OCI-LY7 (cell line): ENCODE results near the gene CHPT1. TPM values are rescaled to one million over a fixed set of nuclear protein-coding genes. Genes with fewer than 3 reads are reported as not detected.

Experiments
- BruUV-seq: library from RNA; stranded (reverse); fragments of 400-500 nt; replicated peaks from 2 replicates; lab custom pipeline; 2021; lab: Mats Ljungman, UMichigan
- CTCF ChIA-PET: fragments of 300-600 bp; sonication (Branson Sonifier 250); formaldehyde crosslinking; loops from one replicate; lab custom pipeline; 2022; ENCODE audit warnings: antibody characterized with exemption; ENCODE audit not compliant: unreplicated experiment; lab: Charles Lee
- POLR2A ChIA-PET: fragments of 300-600 bp; sonication (Branson Sonifier 250); formaldehyde crosslinking; loops from one replicate; lab custom pipeline; 2022; ENCODE audit warnings: antibody characterized with exemption; lab: Charles Lee
- DNase-seq: peaks from one replicate; pipeline ENCODE4 v3.0.0-alpha.2; 2015; ENCODE audit warnings: low spot score
- H2AFZ ChIP-seq: fragments of 200-600 bp; sonication (generic), shearing (Covaris generic); 2 replicates; pipeline ENCODE4 v1.6.1; 2014; ENCODE audit warnings: mild to moderate bottlenecking, antibody characterized with exemption, low read length, moderate library complexity
- H3K27ac ChIP-seq: fragments of 200-600 bp; sonication (generic); 2 replicates; pipeline ENCODE4 v1.5.1; 2014; ENCODE audit warnings: mixed run types, low read depth, mild to moderate bottlenecking, moderate library complexity, low read length, inconsistent platforms; ENCODE audit not compliant: poor library complexity, severe bottlenecking
- H3K36me3 ChIP-seq: fragments of 200-600 bp; sonication (generic); 2 replicates; pipeline ENCODE4 v1.6.1; 2014; ENCODE audit warnings: mild to moderate bottlenecking, antibody characterized with exemption, low read length, moderate library complexity, mixed read lengths; ENCODE audit not compliant: insufficient read depth
- H3K4me1 ChIP-seq: fragments of 200-600 bp; sonication (generic); 2 replicates; pipeline ENCODE4 v1.5.1; 2014; ENCODE audit warnings: mild to moderate bottlenecking, low read length; ENCODE audit not compliant: insufficient read depth, poor library complexity, severe bottlenecking
- H3K4me2 ChIP-seq: fragments of 200-600 bp; sonication (generic); 2 replicates; pipeline ENCODE4 v1.6.1; 2014; ENCODE audit warnings: mild to moderate bottlenecking, low read length
- H3K4me3 ChIP-seq: fragments of 200-600 bp; sonication (generic); 2 replicates; pipeline ENCODE4 v1.5.1; 2014; ENCODE audit warnings: mild to moderate bottlenecking, low read depth, low read length; ENCODE audit not compliant: poor library complexity, severe bottlenecking
- H3K79me2 ChIP-seq: fragments of 200-600 bp; sonication (generic); 2 replicates; pipeline ENCODE4 v1.6.1; 2016; ENCODE audit warnings: low read depth, mild to moderate bottlenecking, low read length, moderate library complexity, mixed read lengths; ENCODE audit not compliant: insufficient read depth
- H3K9me2 ChIP-seq: fragments of 200-600 bp; sonication (generic); 2 replicates; pipeline ENCODE4 v1.6.1; 2016; ENCODE audit warnings: mild to moderate bottlenecking, low read length, mixed read lengths; ENCODE audit not compliant: insufficient read depth
- H3K9me3 ChIP-seq: fragments of 200-600 bp; sonication (generic); 2 replicates; pipeline ENCODE4 v1.6.1; 2014; ENCODE audit warnings: mild to moderate bottlenecking, mixed run types, low read length, mixed read lengths
- H4K20me1 ChIP-seq: fragments of 200-600 bp; sonication (generic); 2 replicates; pipeline ENCODE4 v1.6.1; 2014; ENCODE audit warnings: mild to moderate bottlenecking, antibody characterized with exemption, low read length, moderate library complexity, mixed read lengths; ENCODE audit not compliant: insufficient read depth
- EZH2phosphoT487 ChIP-seq: fragments of 200-600 bp; sonication (generic); IDR thresholded peaks from 2 replicates; pipeline ENCODE4 v1.6.1; 2018; ENCODE audit warnings: low read depth, borderline replicate concordance, mild to moderate bottlenecking, mixed run types, antibody characterized with exemption, low read length, moderate library complexity, mixed read lengths
- intact Hi-C: fragments of 100-400 bp; cut with micrococcal nuclease; formaldehyde crosslinking; loops from one replicate; pipeline ENCODE4 v1.10.0; 2022; ENCODE audit not compliant: unreplicated experiment
- total RNA-seq, 2 experiments: library from RNA; depleted of rRNA in 1 of 2; stranded (reverse); fragments of >200 nt in 1 of 2; shearing (Covaris generic) in 1 of 2; gene quantifications; 2 replicates each; pipeline ENCODE4 v1.2.3, GENCODE V29; 2014 to 2022
- TF ChIP-seq, protein P1 (sequence below): fragments of 200-600 bp; sonication (generic); conservative IDR thresholded peaks from 2 replicates; pipeline ENCODE4 v1.5.1; 2014; ENCODE audit warnings: mild to moderate bottlenecking, antibody characterized with exemption, low read length, moderate library complexity, mixed read lengths

Gene CHPT1
- total RNA-seq, 2 experiments from 2014 or later = 44.3 to 56.6 TPM

DNA sequence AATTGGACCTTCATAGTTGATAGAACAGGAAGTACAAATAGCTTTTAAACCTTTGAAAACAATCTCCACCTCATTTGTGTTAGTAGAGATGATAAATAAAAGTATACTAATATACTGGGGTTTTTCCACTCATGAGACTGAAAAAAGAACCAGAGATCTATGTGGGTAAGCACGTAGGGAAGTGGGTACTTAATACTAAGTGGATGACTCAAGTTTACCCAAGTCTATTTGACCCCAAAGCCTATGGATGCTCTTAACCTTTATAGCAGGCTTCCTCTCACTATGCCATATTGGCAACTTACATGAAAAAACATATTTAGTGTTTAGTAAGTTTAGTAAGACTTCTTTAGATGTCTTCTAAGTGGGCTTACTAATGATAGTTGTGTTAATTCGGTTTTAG is 49.2 kb upstream of the CHPT1 start:
- H3K9me2 ChIP-seq = no peaks in the 10 kb centered on the region
- TF ChIP-seq, protein P1, sequence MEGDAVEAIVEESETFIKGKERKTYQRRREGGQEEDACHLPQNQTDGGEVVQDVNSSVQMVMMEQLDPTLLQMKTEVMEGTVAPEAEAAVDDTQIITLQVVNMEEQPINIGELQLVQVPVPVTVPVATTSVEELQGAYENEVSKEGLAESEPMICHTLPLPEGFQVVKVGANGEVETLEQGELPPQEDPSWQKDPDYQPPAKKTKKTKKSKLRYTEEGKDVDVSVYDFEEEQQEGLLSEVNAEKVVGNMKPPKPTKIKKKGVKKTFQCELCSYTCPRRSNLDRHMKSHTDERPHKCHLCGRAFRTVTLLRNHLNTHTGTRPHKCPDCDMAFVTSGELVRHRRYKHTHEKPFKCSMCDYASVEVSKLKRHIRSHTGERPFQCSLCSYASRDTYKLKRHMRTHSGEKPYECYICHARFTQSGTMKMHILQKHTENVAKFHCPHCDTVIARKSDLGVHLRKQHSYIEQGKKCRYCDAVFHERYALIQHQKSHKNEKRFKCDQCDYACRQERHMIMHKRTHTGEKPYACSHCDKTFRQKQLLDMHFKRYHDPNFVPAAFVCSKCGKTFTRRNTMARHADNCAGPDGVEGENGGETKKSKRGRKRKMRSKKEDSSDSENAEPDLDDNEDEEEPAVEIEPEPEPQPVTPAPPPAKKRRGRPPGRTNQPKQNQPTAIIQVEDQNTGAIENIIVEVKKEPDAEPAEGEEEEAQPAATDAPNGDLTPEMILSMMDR = no peak
- no peaks in the 10 kb centered on the region for H3K36me3 ChIP-seq
- no peaks in the 10 kb centered on the region for H3K4me1 ChIP-seq
- BruUV-seq = no TSS peak
- H3K9me3 ChIP-seq = no peaks in the 10 kb centered on the region
- H3K79me2 ChIP-seq = no peaks in the 10 kb centered on the region
- no peak overlapping the region for H3K4me3 ChIP-seq
- H4K20me1 ChIP-seq = no peaks in the 10 kb centered on the region
- ChIA-PET CTCF (no interaction called here), POLR2A (no interaction called here)
- H3K27ac ChIP-seq = no peak overlapping the region
- DNase-seq = no peak
- intact Hi-C loops = no loop called here
- H3K4me2 ChIP-seq = no peak overlapping the region
- H2AFZ ChIP-seq = no peak overlapping the region

DNA sequence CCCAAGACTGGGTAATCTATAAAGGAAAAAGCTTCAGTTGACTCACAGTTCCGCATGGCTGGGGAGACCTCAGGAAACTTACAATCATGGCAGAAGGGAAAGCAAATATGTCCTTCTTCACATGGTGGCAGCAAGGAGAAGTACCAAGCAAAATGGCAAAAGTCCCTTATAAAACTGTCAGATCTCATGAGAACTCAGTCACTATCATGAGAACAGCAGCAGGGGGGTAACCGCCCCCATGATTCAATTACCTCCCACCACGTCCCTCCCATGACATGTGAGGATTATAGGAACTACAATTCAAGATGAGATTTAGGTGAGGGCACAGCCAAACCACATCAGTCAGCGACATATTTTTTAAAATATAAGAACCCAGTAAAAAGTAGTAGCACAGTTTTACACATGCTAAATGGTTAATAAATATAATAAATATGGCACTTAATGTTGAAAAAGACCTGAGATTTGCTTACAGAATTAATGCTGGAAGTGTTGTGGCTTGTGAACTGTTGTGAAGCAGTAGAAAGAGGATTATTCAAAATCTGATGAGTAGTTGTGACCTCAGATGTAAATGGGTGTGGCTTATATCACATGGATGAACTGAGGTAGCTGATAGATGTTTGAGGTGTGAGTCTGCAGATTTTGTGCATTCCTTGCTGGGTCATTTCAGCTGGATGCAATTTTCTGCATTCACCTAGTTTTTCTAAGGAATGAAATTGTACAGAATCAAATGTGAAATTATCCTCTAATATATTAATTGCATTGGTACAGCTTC is 46.9 kb upstream of the CHPT1 start:
- intact Hi-C loops = no loop called here
- Histone ChIP-seq H3K4me1 (no peaks in the 10 kb centered on the region), H4K20me1 (no peaks in the 10 kb centered on the region), H3K9me2 (no peaks in the 10 kb centered on the region), H2AFZ (no peak overlapping the region), H3K27ac (no peak overlapping the region), H3K36me3 (no peaks in the 10 kb centered on the region), H3K9me3 (no peaks in the 10 kb centered on the region), H3K79me2 (no peaks in the 10 kb centered on the region), H3K4me3 (no peak overlapping the region), H3K4me2 (no peak overlapping the region)
- no peak for TF ChIP-seq EZH2phosphoT487
- TF ChIP-seq, protein P1 = no peak
- ChIA-PET POLR2A (interaction anchor here (1.0 to 1.1 kb wide), 2 partner anchors 13 to 17 kb away, joined by 3 read pairs; no protein-coding TSS in a partner anchor), CTCF (no interaction called here)
- DNase-seq = no peak
- no TSS peak for BruUV-seq

DNA sequence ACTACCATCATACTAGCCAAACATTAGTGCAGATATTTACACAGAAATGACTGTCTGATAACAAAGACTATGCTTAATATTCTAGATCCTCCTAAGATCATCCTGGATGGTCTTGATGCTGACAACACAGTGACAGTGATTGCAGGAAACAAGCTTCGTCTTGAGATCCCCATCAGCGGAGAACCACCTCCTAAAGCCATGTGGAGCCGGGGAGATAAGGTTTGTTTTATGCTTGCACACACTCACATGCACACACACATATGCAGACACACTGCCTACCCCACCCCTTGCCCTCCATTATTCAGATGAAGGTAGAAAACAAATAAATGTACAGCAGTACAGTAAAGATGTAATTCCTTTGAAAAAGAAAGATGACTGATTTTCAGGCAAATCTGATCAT is 44.4 kb upstream of the CHPT1 start:
- no peak for DNase-seq
- no peak overlapping the region for H3K27ac ChIP-seq
- no peaks in the 10 kb centered on the region for H4K20me1 ChIP-seq
- CTCF ChIA-PET = no interaction called here
- no peaks in the 10 kb centered on the region for H3K9me2 ChIP-seq
- TF ChIP-seq, protein P1 = no peak
- TF ChIP-seq EZH2phosphoT487 = no peak
- no peaks in the 10 kb centered on the region for H3K36me3 ChIP-seq
- no peaks in the 10 kb centered on the region for H3K79me2 ChIP-seq
- no peak overlapping the region for H3K4me2 ChIP-seq
- no peak overlapping the region for H2AFZ ChIP-seq
- POLR2A ChIA-PET = interaction anchor here (0.6 kb wide), 1 partner anchor 70 kb away, joined by 3 read pairs; no protein-coding TSS in a partner anchor
- no TSS peak for BruUV-seq
- H3K4me1 ChIP-seq = no peaks in the 10 kb centered on the region
- no peaks in the 10 kb centered on the region for H3K9me3 ChIP-seq
- intact Hi-C loops = no loop called here
- no peak overlapping the region for H3K4me3 ChIP-seq
